Upper lobe of left lung (tissue), 6 donors: ENCODE measurements around the gene CA10. TPM values are rescaled to one million over a fixed set of nuclear protein-coding genes. Genes with fewer than 3 reads are reported as not detected.

Source experiments
- ATAC-seq, 2 donors: fragments of 200-7000 bp; cut with Tn5 transposase; one replicate each; pipeline ENCODE4 v1.9.1; 2022; ENCODE audit warnings: mild to moderate bottlenecking in 2 of 2, moderate library complexity in 2 of 2; ENCODE audit not compliant: low FRiP score in 2 of 2
- DNase-seq, 2 donors: peaks; one replicate each; pipeline ENCODE4 v3.0.0-alpha.2; 2019 to 2020
- H3K27ac ChIP-seq, 4 donors: fragments of 200-600 bp; sonication (generic); one replicate each; pipeline ENCODE4 v1.5.1; 2016 to 2019
- H3K27me3 ChIP-seq, 4 donors: fragments of 200-600 bp; sonication (generic); one replicate each; pipeline ENCODE4 v1.5.1; 2017 to 2019
- H3K36me3 ChIP-seq, 4 donors: fragments of 200-600 bp; sonication (generic); one replicate each; pipeline ENCODE4 v1.5.1; 2016 to 2019
- H3K4me1 ChIP-seq, 4 donors: fragments of 200-600 bp; sonication (generic); one replicate each; pipeline ENCODE4 v1.5.1; 2018 to 2019
- H3K4me3 ChIP-seq, 4 donors: fragments of 200-600 bp; sonication (generic); one replicate each; pipeline ENCODE4 v1.5.1; 2017 to 2019; ENCODE audit warnings: mild to moderate bottlenecking in 2 of 4, moderate library complexity in 1 of 4
- H3K9me3 ChIP-seq, 4 donors: fragments of 200-600 bp; sonication (generic); one replicate each; pipeline ENCODE4 v1.5.1; 2018 to 2019
- CTCF ChIP-seq, 6 experiments: fragments of 450-650 bp in 4 of 6; fragments of 200-600 bp in 2 of 6; sonication (generic) in 2 of 6; IDR thresholded peaks; one replicate each; pipeline ENCODE4 v1.5.1; 2016 to 2019; ENCODE audit warnings: antibody characterized with exemption in 6 of 6
- EP300 ChIP-seq, 4 donors: sonication (generic); formaldehyde crosslinking; IDR thresholded peaks; one replicate each; pipeline ENCODE4 v1.5.1; 2017; ENCODE audit warnings: antibody characterized with exemption in 4 of 4, control low read depth in 2 of 4
- POLR2A ChIP-seq, 4 donors: fragments of 450-650 bp; IDR thresholded peaks; one replicate each; pipeline ENCODE4 v1.5.1; 2016 to 2017; ENCODE audit warnings: antibody characterized with exemption in 4 of 4, mild to moderate bottlenecking in 2 of 4
- POLR2AphosphoS5 ChIP-seq, 2 donors: sonication (generic); formaldehyde crosslinking; IDR thresholded peaks; one replicate each; pipeline ENCODE4 v1.5.1; 2017; ENCODE audit warnings: antibody characterized with exemption in 2 of 2
- WGBS, 2 donors: methylation state at CpG; one replicate each; pipeline ENCODE4 v1.1.5; 2017 to 2018; 5-methylcytosine and 5-hydroxymethylcytosine counted together
- total RNA-seq, 6 donors: library from RNA; depleted of rRNA in 4 of 6; stranded (reverse); fragments of >200 nt in 4 of 6; gene quantifications; one replicate each; pipeline versions ENCODE4 v1.1.0 to v1.2.1, GENCODE V29; 2016 to 2021
- donor health status: DM: no; HTN: no; CAD: no; lungs with moderate emphysema.
- donor health status: DM: no; HTN: yes; CAD: no; lungs with severe emphysema.

CA10 gene
- total RNA-seq, 6 donors from 2014 or later = 0.10 TPM; not detected in 5

- no peak for TF ChIP-seq EP300 (IDR thresholded peaks at IDR 0.05)
- no peak for TF ChIP-seq CTCF (IDR thresholded peaks at IDR 0.05)
- TF ChIP-seq POLR2A (IDR thresholded peaks at IDR 0.05) = no peak
- no peak for TF ChIP-seq POLR2AphosphoS5 (IDR thresholded peaks at IDR 0.05)
- 88 to 100% methylated on average over 1 of the region's 1 CpG for WGBS, 2 donors
- no peak for ATAC-seq
These were observed 391.2 kb downstream of the CA10 start for GRCh38 chr17:51767287-51767686.

GRCh38 chr17:51765282-51766135 lies 393.0 kb downstream of the CA10 start:
- ATAC-seq (no peak), DNase-seq (no peak)
- no peak overlapping the region for H3K27ac ChIP-seq
- H3K4me1 ChIP-seq = no peaks in the 10 kb centered on the region
- no peaks in the 10 kb centered on the region for H3K9me3 ChIP-seq
- H3K36me3 ChIP-seq = no peaks in the 10 kb centered on the region
- TF ChIP-seq CTCF (IDR thresholded peaks at IDR 0.05) = no peak
- no peak for TF ChIP-seq POLR2AphosphoS5 (IDR thresholded peaks at IDR 0.05)
- no peak for TF ChIP-seq POLR2A (IDR thresholded peaks at IDR 0.05)
- TF ChIP-seq EP300 (IDR thresholded peaks at IDR 0.05) = no peak
- 66 to 74% methylated on average over 8 of the region's 8 CpGs for WGBS, 2 donors
- H3K27me3 ChIP-seq = no peaks in the 10 kb centered on the region
- no peak overlapping the region for H3K4me3 ChIP-seq

More at GRCh38 chr17:51767287-51767686, 391.2 kb downstream of the CA10 start:
- no peak for DNase-seq
- Histone ChIP-seq H3K9me3 (no peaks in the 10 kb centered on the region), H3K27ac (no peak overlapping the region), H3K4me3 (no peak overlapping the region), H3K36me3 (no peaks in the 10 kb centered on the region), H3K27me3 (no peaks in the 10 kb centered on the region), H3K4me1 (no peaks in the 10 kb centered on the region)

GRCh38 chr17:51764387-51764971 lies 394.0 kb downstream of the CA10 start:
- peak in 1 of 2 donors; percentile 44 for DNase-seq
- no peak overlapping the region for H3K27ac ChIP-seq
- H3K9me3 ChIP-seq = no peaks in the 10 kb centered on the region
- H3K4me3 ChIP-seq = no peak overlapping the region
- no peaks in the 10 kb centered on the region for H3K4me1 ChIP-seq
- ATAC-seq = peak; percentile 82 to 92
- no peaks in the 10 kb centered on the region for H3K27me3 ChIP-seq
- WGBS, 2 donors = 4 to 13% methylated on average over 3 to 4 of the region's 4 CpGs
- H3K36me3 ChIP-seq = no peaks in the 10 kb centered on the region
- TF ChIP-seq EP300 (IDR thresholded peaks at IDR 0.05) (no peak), CTCF (IDR thresholded peaks at IDR 0.05) (peak; percentile 49 to 69 (median 58))

- no peak for DNase-seq
- no peak overlapping the region for H3K4me3 ChIP-seq
- H3K4me1 ChIP-seq = no peaks in the 10 kb centered on the region
- ATAC-seq = no peak
- TF ChIP-seq POLR2AphosphoS5 (IDR thresholded peaks at IDR 0.05) = no peak
- no peak for TF ChIP-seq CTCF (IDR thresholded peaks at IDR 0.05)
- TF ChIP-seq POLR2A (IDR thresholded peaks at IDR 0.05) = no peak
- no peak for TF ChIP-seq EP300 (IDR thresholded peaks at IDR 0.05)
- H3K36me3 ChIP-seq = no peaks in the 10 kb centered on the region
- 54 to 75% methylated on average over 3 of the region's 3 CpGs for WGBS, 2 donors
- H3K27me3 ChIP-seq = no peaks in the 10 kb centered on the region
- no peak overlapping the region for H3K27ac ChIP-seq
- H3K9me3 ChIP-seq = no peaks in the 10 kb centered on the region
These were observed 395.5 kb downstream of the CA10 start for GRCh38 chr17:51763058-51763457.
